ENCODE data around the gene APEH. TPM values are rescaled to one million over a fixed set of nuclear protein-coding genes. Genes with fewer than 3 reads are reported as not detected.
A peak's percentile ranks its signal among the peaks of the same experiment; 100 is the strongest.

Gene APEH
- total and polyA plus RNA-seq, 2 donors (not counting 1 experiment from before 2014, with no cell fraction given) = 52.6 to 137 TPM

GRCh38 chr3:49719214-49719884, 45.2 kb downstream of the APEH start, which contains the start of gene AMIGO3:
TSS of gene AMIGO3 (minus strand) at chr3:49719684. CDS start at chr3:49719465, 219 bp downstream.
- no peaks in the 10 kb centered on the region for H3K27me3 ChIP-seq (ENCODE audit: control insufficient read depth, insufficient read depth, low read length)
- H3K9ac ChIP-seq (ENCODE audit: insufficient read depth, low read length) = no peak within 1 kb of the TSS
- no peak within 1 kb of the TSS for H3K27ac ChIP-seq (ENCODE audit: insufficient read depth, low read length)
- H4K20me1 ChIP-seq (ENCODE audit: control insufficient read depth, extremely low read depth, insufficient read depth, low read length) = no peaks in the 10 kb centered on the region
- H3K4me2 ChIP-seq (ENCODE audit: extremely low read depth, insufficient read depth, low read length) = peak within 1 kb of the TSS; percentile 93
- H3K9me3 ChIP-seq (ENCODE audit: control insufficient read depth, insufficient read depth, low read depth, low read length) = no peaks in the 10 kb centered on the region
- peaks cover 25% of the 10 kb centered on the region for H3K36me3 ChIP-seq (ENCODE audit: control insufficient read depth, insufficient read depth, low read length)
- H3K79me2 ChIP-seq (ENCODE audit: control insufficient read depth, insufficient read depth, low read length) = peaks cover 16% of the 10 kb centered on the region
- TF ChIP-seq EZH2 (IDR thresholded peaks at IDR 0.05; ENCODE audit: low read length, missing control alignments) (no peak), CTCF (conservative IDR thresholded peaks at IDR 0.05 in 1 of 2, IDR thresholded peaks at IDR 0.05 in 1 of 2; ENCODE audit: low read depth in 1 of 2, low read length in 2 of 2) (peak in 1 of 2 donors; percentile 53)
- peak; percentile 90 to 91 for DNase-seq (ENCODE audit: low read depth in 2 of 2)
- peak within 1 kb of the TSS; percentile 43 to 58 (median 48) for H3K4me3 ChIP-seq (replicated peaks in 1 of 4; ENCODE audit: control extremely low read depth in 1 of 4, insufficient read depth in 1 of 4, low read depth in 3 of 4, low read length in 4 of 4)
- no peak within 1 kb of the TSS for H2AFZ ChIP-seq (ENCODE audit: low read length)
- H3K4me1 ChIP-seq (ENCODE audit: control insufficient read depth, extremely low read depth, insufficient read depth, low read length) = peaks cover 9% of the 10 kb centered on the region

DNA sequence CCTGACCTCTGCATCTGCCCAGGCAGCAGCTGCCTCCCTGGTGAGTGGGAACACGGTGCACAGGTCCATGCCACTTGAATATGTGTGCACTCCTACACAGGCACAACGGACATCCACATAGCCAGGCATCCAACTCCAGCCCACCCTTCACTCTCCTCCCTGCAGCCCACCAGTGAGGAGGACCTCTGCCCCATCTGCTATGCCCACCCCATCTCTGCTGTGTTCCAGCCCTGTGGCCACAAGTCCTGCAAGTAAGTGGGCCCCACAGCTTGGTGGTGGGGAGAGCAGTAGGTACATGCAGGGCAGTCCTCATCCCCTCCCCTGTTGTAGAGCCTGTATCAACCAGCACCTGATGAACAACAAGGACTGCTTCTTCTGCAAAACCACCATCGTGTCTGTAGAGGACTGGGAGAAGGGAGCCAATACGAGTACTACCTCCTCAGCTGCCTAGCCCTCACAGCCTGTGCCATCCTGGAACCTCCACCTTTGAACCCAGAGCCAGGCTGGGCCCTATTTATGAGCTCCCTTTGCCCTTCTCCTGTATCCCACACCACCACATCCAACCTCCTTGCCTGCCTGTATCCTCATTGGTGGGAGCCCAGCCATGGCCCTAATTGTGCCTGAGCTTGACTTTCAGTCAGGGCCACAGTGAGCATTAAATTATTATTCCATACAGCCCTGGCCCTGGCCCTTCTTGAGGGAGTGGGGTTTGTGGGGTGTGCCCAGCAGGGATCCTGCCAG, 46.9 kb downstream of the APEH start:
- H3K4me1 ChIP-seq (ENCODE audit: control insufficient read depth, extremely low read depth, insufficient read depth, low read length) = peaks cover 13% of the 10 kb centered on the region
- no peak overlapping the region for H3K27ac ChIP-seq (ENCODE audit: insufficient read depth, low read length)
- H3K27me3 ChIP-seq (ENCODE audit: control insufficient read depth, insufficient read depth, low read length) = no peaks in the 10 kb centered on the region
- H2AFZ ChIP-seq (ENCODE audit: low read length) = no peak overlapping the region
- no peak overlapping the region for H3K4me2 ChIP-seq (ENCODE audit: extremely low read depth, insufficient read depth, low read length)
- no peak overlapping the region for H3K9ac ChIP-seq (ENCODE audit: insufficient read depth, low read length)
- peaks cover 25% of the 10 kb centered on the region for H3K36me3 ChIP-seq (ENCODE audit: control insufficient read depth, insufficient read depth, low read length)
- no peaks in the 10 kb centered on the region for H4K20me1 ChIP-seq (ENCODE audit: control insufficient read depth, extremely low read depth, insufficient read depth, low read length)
- H3K9me3 ChIP-seq (ENCODE audit: control insufficient read depth, insufficient read depth, low read depth, low read length) = no peaks in the 10 kb centered on the region
- peaks cover 16% of the 10 kb centered on the region for H3K79me2 ChIP-seq (ENCODE audit: control insufficient read depth, insufficient read depth, low read length)
- TF ChIP-seq CTCF (conservative IDR thresholded peaks at IDR 0.05 in 1 of 2, IDR thresholded peaks at IDR 0.05 in 1 of 2; ENCODE audit: low read depth in 1 of 2, low read length in 2 of 2) = no peak
- TF ChIP-seq EZH2 (IDR thresholded peaks at IDR 0.05; ENCODE audit: low read length, missing control alignments) = no peak
- no peak overlapping the region for H3K4me3 ChIP-seq (replicated peaks in 1 of 4; ENCODE audit: control extremely low read depth in 1 of 4, insufficient read depth in 1 of 4, low read depth in 3 of 4, low read length in 4 of 4)
- no peak for DNase-seq (ENCODE audit: low read depth in 2 of 2)

- Histone ChIP-seq H3K36me3 (ENCODE audit: control insufficient read depth, insufficient read depth, low read length) (peaks cover 26% of the 10 kb centered on the region), H3K9me3 (ENCODE audit: control insufficient read depth, insufficient read depth, low read depth, low read length) (no peaks in the 10 kb centered on the region), H3K4me1 (ENCODE audit: control insufficient read depth, extremely low read depth, insufficient read depth, low read length) (peaks cover 13% of the 10 kb centered on the region)
Measured at GRCh38 chr3:49721596-49721895, 47.4 kb downstream of the APEH start.

More at GRCh38 chr3:49721596-49721895, 47.4 kb downstream of the APEH start:
- H3K9ac ChIP-seq (ENCODE audit: insufficient read depth, low read length) = no peak overlapping the region
- TF ChIP-seq EZH2 (IDR thresholded peaks at IDR 0.05; ENCODE audit: low read length, missing control alignments) (no peak), CTCF (conservative IDR thresholded peaks at IDR 0.05 in 1 of 2, IDR thresholded peaks at IDR 0.05 in 1 of 2; ENCODE audit: low read depth in 1 of 2, low read length in 2 of 2) (no peak)
- H3K27me3 ChIP-seq (ENCODE audit: control insufficient read depth, insufficient read depth, low read length) = no peaks in the 10 kb centered on the region
- H4K20me1 ChIP-seq (ENCODE audit: control insufficient read depth, extremely low read depth, insufficient read depth, low read length) = no peaks in the 10 kb centered on the region
- no peak overlapping the region for H3K4me2 ChIP-seq (ENCODE audit: extremely low read depth, insufficient read depth, low read length)
- no peak overlapping the region for H3K27ac ChIP-seq (ENCODE audit: insufficient read depth, low read length)
- no peak for DNase-seq (ENCODE audit: low read depth in 2 of 2)
- no peak overlapping the region for H2AFZ ChIP-seq (ENCODE audit: low read length)
- H3K4me3 ChIP-seq (replicated peaks in 1 of 4; ENCODE audit: control extremely low read depth in 1 of 4, insufficient read depth in 1 of 4, low read depth in 3 of 4, low read length in 4 of 4) = no peak overlapping the region
- peaks cover 16% of the 10 kb centered on the region for H3K79me2 ChIP-seq (ENCODE audit: control insufficient read depth, insufficient read depth, low read length)

All from fibroblast of lung (primary cell).